HepG2 (cell line): ENCODE results near the gene RBX1. TPM values are rescaled to one million over a fixed set of nuclear protein-coding genes. Genes with fewer than 3 reads are reported as not detected.
A peak's percentile ranks its signal among the peaks of the same experiment; 100 is the strongest.
"Not testable (repeated sequence)": the region's sequence is repeated elsewhere in the genome, so short reads cannot be mapped to it uniquely, and the experiment has no call there.

Experiments used
- ATAC-seq: fragments of 200-7000 bp; cut with Tn5 transposase; 3 replicates; pipeline ENCODE4 v1.9.1; 2020; ENCODE audit warnings: mild to moderate bottlenecking, moderate library complexity
- BruUV-seq: library from RNA; stranded (reverse); fragments of 400-500 nt; replicated peaks from 2 replicates; lab custom pipeline; 2021; lab: Mats Ljungman, UMichigan
- CTCF ChIA-PET: fragments of 300-600 bp; formaldehyde crosslinking; extraction: SDS; loops from one replicate; lab custom pipeline; 2021; ENCODE audit warnings: low total read pairs, inconsistent platforms, low intra/inter-chr PET ratio; lab: Yijun Ruan, JAX
- POLR2A ChIA-PET: fragments of 350-600 bp; sonication (Branson Sonifier 250); formaldehyde crosslinking; loops from one replicate; lab custom pipeline; 2020; ENCODE audit warnings: antibody characterized with exemption, inconsistent platforms; lab: Yijun Ruan, JAX
- DNase-seq: peaks from one replicate; pipeline ENCODE4 v3.0.0-alpha.2; 2015; ENCODE audit warnings: low spot score
- FAIRE-seq: peaks from 3 replicates; lab custom pipeline; 2011; peaks lifted over from hg19 to GRCh38; lab: Jason Lieb, UNC
- H2AFZ ChIP-seq: one replicate; pipeline ENCODE4 v1.6.1; 2011; ENCODE audit warnings: low read length, inconsistent platforms
- H3K27ac ChIP-seq: fragments of 300-600 bp; 3 replicates; pipeline ENCODE4 v1.8.0; 2011; ENCODE audit warnings: mixed run types, mild to moderate bottlenecking, mixed read lengths, low read length, inconsistent platforms; ENCODE audit not compliant: insufficient read depth; ENCODE audit errors: extremely low read length
- H3K27me3 ChIP-seq, 2 experiments: fragments of 200-600 bp in 1 of 2; 2 replicates in 1 of 2; 3 replicates in 1 of 2; pipeline versions ENCODE4 v1.6.0 to v1.8.0; 2011; ENCODE audit warnings: low read length in 2 of 2, mild to moderate bottlenecking in 2 of 2, moderate library complexity in 2 of 2, inconsistent platforms in 1 of 2; ENCODE audit not compliant: insufficient read depth in 2 of 2, control insufficient read depth in 1 of 2
- H3K36me3 ChIP-seq, 2 experiments: fragments of 200-600 bp in 1 of 2; replicated peaks in 1 of 2; 2 replicates in 1 of 2; 3 replicates in 1 of 2; pipeline versions ENCODE4 v1.5.1 to v1.8.0; 2011; ENCODE audit warnings: low read length in 2 of 2, inconsistent platforms in 1 of 2; ENCODE audit not compliant: insufficient read depth in 2 of 2, control insufficient read depth in 1 of 2
- H3K4me1 ChIP-seq: 2 replicates; pipeline ENCODE4 v1.5.1; 2012; ENCODE audit warnings: low read length, inconsistent platforms; ENCODE audit not compliant: insufficient read depth
- H3K4me2 ChIP-seq: 2 replicates; pipeline ENCODE4 v1.6.0; 2011; ENCODE audit warnings: low read depth, low read length, inconsistent platforms
- H3K4me3 ChIP-seq, 3 experiments: fragments of 200-600 bp in 1 of 3; sonication (generic), shearing (Covaris generic) in 1 of 3; replicated peaks in 1 of 3; 2 replicates each; pipeline ENCODE4 v1.5.1; 2011 to 2016; ENCODE audit warnings: low read length in 3 of 3, inconsistent platforms in 2 of 3, low read depth in 2 of 3, mild to moderate bottlenecking in 2 of 3, control low read depth in 1 of 3, mixed read lengths in 1 of 3; ENCODE audit not compliant: insufficient read depth in 1 of 3
- H3K79me2 ChIP-seq: one replicate; pipeline ENCODE4 v1.6.1; 2011; ENCODE audit warnings: low read length, inconsistent platforms; ENCODE audit not compliant: insufficient read depth
- H3K9ac ChIP-seq: 2 replicates; pipeline ENCODE4 v1.6.0; 2011; ENCODE audit warnings: mild to moderate bottlenecking, low read depth, low read length, inconsistent platforms; ENCODE audit not compliant: insufficient read depth
- H3K9me3 ChIP-seq: 2 replicates; pipeline ENCODE4 v1.5.1; 2012; ENCODE audit warnings: mild to moderate bottlenecking, low read length
- H4K20me1 ChIP-seq: 2 replicates; pipeline ENCODE4 v1.6.0; 2011; ENCODE audit warnings: inconsistent platforms, mild to moderate bottlenecking, low read length, moderate library complexity; ENCODE audit not compliant: insufficient read depth
- KDM1A ChIP-seq: IDR thresholded peaks from 2 replicates; pipeline ENCODE4 v1.6.1; 2016; ENCODE audit warnings: missing compliant biosample characterization
- SOX6 ChIP-seq, 2 experiments: fragments of 450-650 bp in 1 of 2; sonication (generic) in 1 of 2; formaldehyde crosslinking in 1 of 2; IDR thresholded peaks; 2 replicates each; pipeline versions ENCODE4 v1.4.0 to v1.6.1; 2017 to 2020; ENCODE audit warnings: antibody characterized with exemption in 1 of 2, mild to moderate bottlenecking in 1 of 2, missing genetic modification reagents in 1 of 2
- WGBS: methylation state at CpG from one replicate; pipeline ENCODE4 v1.1.6; 2017; ENCODE audit warnings: low lambda C conversion rate; 5-methylcytosine and 5-hydroxymethylcytosine counted together
- in situ Hi-C: cut with HindIII; loops from 2 replicates; pipeline ENCODE4 v1.10.0; 2017; ENCODE audit warnings: low pct_unique_long_range_greater_than_20kb; ENCODE audit not compliant: extremely low pct_ligation_motif_present
- intact Hi-C: fragments of 100-400 bp; cut with micrococcal nuclease; formaldehyde crosslinking; loops from one replicate; pipeline ENCODE4 v1.10.0; 2022; ENCODE audit not compliant: unreplicated experiment
- polyA plus RNA-seq, 8 experiments: library from polyadenylated mRNA; depleted of rRNA in 3 of 8; stranded (reverse) in 7 of 8; unstranded in 1 of 8; fragments of >200 nt; fragmentation: Illumina TruSeq in 4 of 8; extraction: Trizol in 4 of 8; gene quantifications; 2 replicates each; pipeline versions ENCODE4 v1.2.1 to v1.2.3, GENCODE V29; 2011 to 2016; ENCODE audit warnings: low read depth in 4 of 8, missing spikeins in 1 of 8, mixed read lengths in 1 of 8; ENCODE audit not compliant: insufficient read depth in 1 of 8
- total RNA-seq, 5 experiments: library from RNA; depleted of rRNA; stranded (reverse); fragments of >200 nt; fragmentation: Illumina TruSeq; extraction: Trizol; gene quantifications; 2 replicates each; pipeline ENCODE4 v1.2.3, GENCODE V29; 2016; ENCODE audit warnings: low read depth in 1 of 5
- TF ChIP-seq, protein P1 (sequence below): sonication (generic); formaldehyde crosslinking; IDR thresholded peaks from 2 replicates; pipeline ENCODE4 v1.5.1; 2020; ENCODE audit warnings: mild to moderate bottlenecking, missing genetic modification reagents, moderate library complexity
- TF ChIP-seq, protein P2 (sequence below): sonication (generic); formaldehyde crosslinking; IDR thresholded peaks from 2 replicates; pipeline ENCODE4 v1.5.0; 2020; ENCODE audit warnings: mild to moderate bottlenecking, missing genetic modification reagents

RBX1 gene
- total and polyA plus RNA-seq, 2 of the 13 experiments (the other 11 are each of a cell fraction or from before 2014, with no cell fraction given): 84.9 to 90.2 TPM

DNA sequence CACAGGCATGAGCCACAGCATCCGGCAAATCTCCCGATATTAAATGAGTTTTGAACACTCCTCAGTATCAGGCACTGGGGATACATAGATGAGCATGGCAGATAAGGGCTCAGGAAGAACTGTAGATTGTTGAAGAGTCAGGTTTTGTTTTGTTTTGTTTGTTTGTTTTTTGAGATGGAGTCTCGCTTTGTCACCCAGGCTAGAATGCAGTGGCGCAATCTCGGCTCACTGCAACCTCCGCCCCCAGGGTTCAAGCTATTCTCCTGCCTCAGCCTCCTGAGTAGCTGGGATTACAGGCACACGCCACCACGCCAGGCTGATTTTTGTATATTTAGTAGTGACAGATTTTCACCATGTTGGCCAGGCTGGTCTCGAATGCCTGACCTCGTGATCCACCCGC is 51.2 kb downstream of the RBX1 start:
- Histone ChIP-seq H3K4me3 (peak overlapping the region in 1 of 3 experiments; percentile 41; a peak in 1 of 6 replicates), H3K4me2 (peak overlapping the region; percentile 81; the same call in 1 of the 2 replicates)
- H2AFZ ChIP-seq; H4K20me1 ChIP-seq; H3K9ac ChIP-seq; H3K79me2 ChIP-seq; H3K36me3 ChIP-seq; H3K27ac ChIP-seq; CTCF ChIA-PET; ATAC-seq; TF ChIP-seq SOX6 (IDR thresholded peaks at IDR 0.05): not testable (repeated sequence)
- POLR2A ChIA-PET: interaction anchor here (0.8 to 3.4 kb wide), 8 partner anchors 20 to 378 kb away, joined by 3 to 50 read pairs (median 4); partner anchors contain the start of genes EP300 and RBX1
- TF ChIP-seq SOX6 (CRISPR knock-in tag; IDR thresholded peaks at IDR 0.05): 0 out of 2 replicates have a peak, but pooled peaks have one; percentile 10
- TF ChIP-seq, protein P1, sequence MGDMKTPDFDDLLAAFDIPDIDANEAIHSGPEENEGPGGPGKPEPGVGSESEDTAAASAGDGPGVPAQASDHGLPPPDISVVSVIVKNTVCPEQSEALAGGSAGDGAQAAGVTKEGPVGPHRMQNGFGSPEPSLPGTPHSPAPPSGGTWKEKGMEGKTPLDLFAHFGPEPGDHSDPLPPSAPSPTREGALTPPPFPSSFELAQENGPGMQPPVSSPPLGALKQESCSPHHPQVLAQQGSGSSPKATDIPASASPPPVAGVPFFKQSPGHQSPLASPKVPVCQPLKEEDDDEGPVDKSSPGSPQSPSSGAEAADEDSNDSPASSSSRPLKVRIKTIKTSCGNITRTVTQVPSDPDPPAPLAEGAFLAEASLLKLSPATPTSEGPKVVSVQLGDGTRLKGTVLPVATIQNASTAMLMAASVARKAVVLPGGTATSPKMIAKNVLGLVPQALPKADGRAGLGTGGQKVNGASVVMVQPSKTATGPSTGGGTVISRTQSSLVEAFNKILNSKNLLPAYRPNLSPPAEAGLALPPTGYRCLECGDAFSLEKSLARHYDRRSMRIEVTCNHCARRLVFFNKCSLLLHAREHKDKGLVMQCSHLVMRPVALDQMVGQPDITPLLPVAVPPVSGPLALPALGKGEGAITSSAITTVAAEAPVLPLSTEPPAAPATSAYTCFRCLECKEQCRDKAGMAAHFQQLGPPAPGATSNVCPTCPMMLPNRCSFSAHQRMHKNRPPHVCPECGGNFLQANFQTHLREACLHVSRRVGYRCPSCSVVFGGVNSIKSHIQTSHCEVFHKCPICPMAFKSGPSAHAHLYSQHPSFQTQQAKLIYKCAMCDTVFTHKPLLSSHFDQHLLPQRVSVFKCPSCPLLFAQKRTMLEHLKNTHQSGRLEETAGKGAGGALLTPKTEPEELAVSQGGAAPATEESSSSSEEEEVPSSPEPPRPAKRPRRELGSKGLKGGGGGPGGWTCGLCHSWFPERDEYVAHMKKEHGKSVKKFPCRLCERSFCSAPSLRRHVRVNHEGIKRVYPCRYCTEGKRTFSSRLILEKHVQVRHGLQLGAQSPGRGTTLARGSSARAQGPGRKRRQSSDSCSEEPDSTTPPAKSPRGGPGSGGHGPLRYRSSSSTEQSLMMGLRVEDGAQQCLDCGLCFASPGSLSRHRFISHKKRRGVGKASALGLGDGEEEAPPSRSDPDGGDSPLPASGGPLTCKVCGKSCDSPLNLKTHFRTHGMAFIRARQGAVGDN (CRISPR knock-in tag): 0 out of 2 replicates have a peak, but pooled peaks have one; percentile 17
- TF ChIP-seq, protein P2, sequence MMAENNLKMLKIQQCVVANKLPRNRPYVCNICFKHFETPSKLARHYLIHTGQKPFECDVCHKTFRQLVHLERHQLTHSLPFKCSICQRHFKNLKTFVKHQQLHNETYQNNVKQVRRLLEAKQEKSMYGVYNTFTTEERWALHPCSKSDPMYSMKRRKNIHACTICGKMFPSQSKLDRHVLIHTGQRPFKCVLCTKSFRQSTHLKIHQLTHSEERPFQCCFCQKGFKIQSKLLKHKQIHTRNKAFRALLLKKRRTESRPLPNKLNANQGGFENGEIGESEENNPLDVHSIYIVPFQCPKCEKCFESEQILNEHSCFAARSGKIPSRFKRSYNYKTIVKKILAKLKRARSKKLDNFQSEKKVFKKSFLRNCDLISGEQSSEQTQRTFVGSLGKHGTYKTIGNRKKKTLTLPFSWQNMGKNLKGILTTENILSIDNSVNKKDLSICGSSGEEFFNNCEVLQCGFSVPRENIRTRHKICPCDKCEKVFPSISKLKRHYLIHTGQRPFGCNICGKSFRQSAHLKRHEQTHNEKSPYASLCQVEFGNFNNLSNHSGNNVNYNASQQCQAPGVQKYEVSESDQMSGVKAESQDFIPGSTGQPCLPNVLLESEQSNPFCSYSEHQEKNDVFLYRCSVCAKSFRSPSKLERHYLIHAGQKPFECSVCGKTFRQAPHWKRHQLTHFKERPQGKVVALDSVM (CRISPR knock-in tag): peak; percentile 38
- 0 out of 2 replicates have a peak, but pooled peaks have one; percentile 9 for TF ChIP-seq KDM1A (CRISPR knock-in tag)
- TF ChIP-seq, all 625 proteins: peak for 4; not testable (repeated sequence) for 621
- BruUV-seq, FAIRE-seq, intact Hi-C loops, H3K9me3 ChIP-seq, DNase-seq, in situ Hi-C loops, H3K27me3 ChIP-seq: not testable (repeated sequence)
- 56% methylated on average over 11 of the region's 11 CpGs for WGBS
- peaks cover 34% of the 10 kb centered on the region for H3K4me1 ChIP-seq
